HEK293 (cell line): ENCODE measurements around the gene LMBR1.

Source experiments
- AEBP2 ChIP-seq: fragments of 450-650 bp; formaldehyde crosslinking; IDR thresholded peaks from 2 replicates; pipeline ENCODE4 v1.5.1; 2016; ENCODE audit warnings: missing biosample characterization, missing genetic modification characterization, borderline replicate concordance
- GLIS2 ChIP-seq: fragments of 450-650 bp; formaldehyde crosslinking; IDR thresholded peaks from 2 replicates; pipeline ENCODE4 v1.5.1; 2016; ENCODE audit warnings: missing biosample characterization, missing genetic modification characterization
- KLF9 ChIP-seq: fragments of 450-650 bp; formaldehyde crosslinking; IDR thresholded peaks from 2 replicates; pipeline ENCODE4 v1.5.1; 2016; ENCODE audit warnings: missing biosample characterization, missing genetic modification characterization, low read depth
- PRDM2 ChIP-seq: fragments of 450-650 bp; formaldehyde crosslinking; IDR thresholded peaks from 2 replicates; pipeline ENCODE4 v1.5.1; 2016; ENCODE audit warnings: missing biosample characterization, missing genetic modification characterization, borderline replicate concordance
- YY2 ChIP-seq: fragments of 450-650 bp; formaldehyde crosslinking; IDR thresholded peaks from 2 replicates; pipeline ENCODE4 v1.5.1; 2016; ENCODE audit warnings: missing biosample characterization, missing genetic modification characterization
- ZBTB10 ChIP-seq: fragments of 450-650 bp; formaldehyde crosslinking; IDR thresholded peaks from 2 replicates; pipeline ENCODE4 v1.5.1; 2016; ENCODE audit warnings: missing biosample characterization, missing genetic modification characterization
- ZBTB17 ChIP-seq: fragments of 450-650 bp; formaldehyde crosslinking; IDR thresholded peaks from 2 replicates; pipeline ENCODE4 v1.5.1; 2016; ENCODE audit warnings: missing biosample characterization, missing genetic modification characterization
- ZBTB20 ChIP-seq: fragments of 450-650 bp; formaldehyde crosslinking; IDR thresholded peaks from 2 replicates; pipeline ENCODE4 v1.5.1; 2016; ENCODE audit warnings: missing biosample characterization, missing genetic modification characterization
- ZBTB21 ChIP-seq: fragments of 450-650 bp; formaldehyde crosslinking; IDR thresholded peaks from 2 replicates; pipeline ENCODE4 v1.5.1; 2017; ENCODE audit warnings: missing biosample characterization, missing genetic modification characterization
- ZFP3 ChIP-seq: fragments of 450-650 bp; formaldehyde crosslinking; IDR thresholded peaks from 2 replicates; pipeline ENCODE4 v1.5.1; 2016; ENCODE audit warnings: low read depth, missing biosample characterization, missing genetic modification characterization
- ZNF16 ChIP-seq: fragments of 450-650 bp; formaldehyde crosslinking; IDR thresholded peaks from 2 replicates; pipeline ENCODE4 v1.5.1; 2016; ENCODE audit warnings: low read depth, missing biosample characterization, missing genetic modification characterization
- ZNF202 ChIP-seq: fragments of 450-650 bp; formaldehyde crosslinking; IDR thresholded peaks from 2 replicates; pipeline ENCODE4 v1.5.1; 2016; ENCODE audit warnings: missing biosample characterization, missing genetic modification characterization, borderline replicate concordance
- ZNF266 ChIP-seq: fragments of 450-650 bp; formaldehyde crosslinking; IDR thresholded peaks from 2 replicates; pipeline ENCODE4 v1.5.1; 2016; ENCODE audit warnings: missing biosample characterization, missing genetic modification characterization, low read depth
- ZNF341 ChIP-seq: fragments of 450-650 bp; formaldehyde crosslinking; IDR thresholded peaks from 2 replicates; pipeline ENCODE4; 2016; ENCODE audit warnings: low read depth, missing biosample characterization, missing genetic modification characterization
- ZNF366 ChIP-seq: fragments of 450-650 bp; formaldehyde crosslinking; conservative IDR thresholded peaks from 2 replicates; pipeline ENCODE4 v1.5.1; 2016; ENCODE audit warnings: missing biosample characterization, missing genetic modification characterization
- ZNF398 ChIP-seq: fragments of 450-650 bp; formaldehyde crosslinking; IDR thresholded peaks from 2 replicates; pipeline ENCODE4 v1.5.1; 2017; ENCODE audit warnings: missing biosample characterization, missing genetic modification characterization
- ZNF404 ChIP-seq: fragments of 450-650 bp; formaldehyde crosslinking; IDR thresholded peaks from 2 replicates; pipeline ENCODE4 v1.5.1; 2017; ENCODE audit warnings: missing biosample characterization, missing genetic modification characterization
- ZNF473 ChIP-seq: fragments of 450-650 bp; formaldehyde crosslinking; IDR thresholded peaks from 2 replicates; pipeline ENCODE4 v1.5.1; 2017; ENCODE audit warnings: missing biosample characterization, missing genetic modification characterization
- ZNF48 ChIP-seq: fragments of 450-650 bp; formaldehyde crosslinking; IDR thresholded peaks from 2 replicates; pipeline ENCODE4 v1.5.1; 2016; ENCODE audit warnings: missing biosample characterization, missing genetic modification characterization
- ZNF514 ChIP-seq: fragments of 450-650 bp; formaldehyde crosslinking; IDR thresholded peaks from 2 replicates; pipeline ENCODE4 v1.5.1; 2016; ENCODE audit warnings: missing biosample characterization, missing genetic modification characterization
- ZNF544 ChIP-seq: fragments of 450-650 bp; formaldehyde crosslinking; IDR thresholded peaks from 2 replicates; pipeline ENCODE4 v1.5.0; 2017; ENCODE audit warnings: missing biosample characterization, missing genetic modification characterization
- ZNF549 ChIP-seq: fragments of 450-650 bp; IDR thresholded peaks from 2 replicates; pipeline ENCODE4 v1.5.1; 2018; ENCODE audit warnings: missing biosample characterization, missing genetic modification characterization, mild to moderate bottlenecking, inconsistent platforms, moderate library complexity
- ZNF560 ChIP-seq: fragments of 450-650 bp; formaldehyde crosslinking; IDR thresholded peaks from 2 replicates; pipeline ENCODE4 v1.5.1; 2017; ENCODE audit warnings: missing biosample characterization, missing genetic modification characterization, borderline replicate concordance
- TF ChIP-seq, protein P1 (sequence below): fragments of 450-650 bp; formaldehyde crosslinking; IDR thresholded peaks from 2 replicates; pipeline ENCODE4; 2016; ENCODE audit warnings: missing biosample characterization, missing genetic modification characterization
- TF ChIP-seq, protein P2 (sequence below): fragments of 450-650 bp; formaldehyde crosslinking; IDR thresholded peaks from 2 replicates; pipeline ENCODE4 v1.5.1; 2016; ENCODE audit warnings: missing biosample characterization, missing genetic modification characterization

Gene LMBR1

GRCh38 chr7:156640257-156640948, 252.6 kb downstream of the LMBR1 start, which contains the start of gene RNF32 (continued):
- TF ChIP-seq ZNF202 (no peak), ZNF266 (tag by site-specific recombination) (no peak), YY2 (tag by site-specific recombination) (peak; percentile 45; the same call in 1 of the 2 replicates), ZNF549 (peak; percentile 16; the same call in 1 of the 2 replicates), ZNF398 (tag by site-specific recombination) (0 out of 2 replicates have a peak, but pooled peaks have one; percentile 18), ZFP3 (tag by site-specific recombination) (peak; percentile 98), ZNF366 (peak; percentile 55; the same call in 1 of the 2 replicates), PRDM2 (tag by site-specific recombination) (no peak), ZBTB17 (no peak; the same call in 1 of the 2 replicates), ZNF16 (no peak), ZNF341 (no peak), ZNF560 (tag by site-specific recombination) (no peak), KLF9 (tag by site-specific recombination) (peak; percentile 59), AEBP2 (tag by site-specific recombination) (no peak), ZBTB20 (tag by site-specific recombination) (no peak; the same call in 1 of the 2 replicates), ZBTB10 (tag by site-specific recombination) (peak; percentile 83; the same call in 1 of the 2 replicates), ZBTB21 (tag by site-specific recombination) (no peak), GLIS2 (tag by site-specific recombination) (peak; percentile 58; the same call in 1 of the 2 replicates), ZNF544 (tag by site-specific recombination) (no peak), ZNF404 (tag by site-specific recombination) (no peak), ZNF473 (tag by site-specific recombination) (no peak), ZNF514 (no peak), ZNF48 (tag by site-specific recombination) (no peak)
- TF ChIP-seq, protein P1, sequence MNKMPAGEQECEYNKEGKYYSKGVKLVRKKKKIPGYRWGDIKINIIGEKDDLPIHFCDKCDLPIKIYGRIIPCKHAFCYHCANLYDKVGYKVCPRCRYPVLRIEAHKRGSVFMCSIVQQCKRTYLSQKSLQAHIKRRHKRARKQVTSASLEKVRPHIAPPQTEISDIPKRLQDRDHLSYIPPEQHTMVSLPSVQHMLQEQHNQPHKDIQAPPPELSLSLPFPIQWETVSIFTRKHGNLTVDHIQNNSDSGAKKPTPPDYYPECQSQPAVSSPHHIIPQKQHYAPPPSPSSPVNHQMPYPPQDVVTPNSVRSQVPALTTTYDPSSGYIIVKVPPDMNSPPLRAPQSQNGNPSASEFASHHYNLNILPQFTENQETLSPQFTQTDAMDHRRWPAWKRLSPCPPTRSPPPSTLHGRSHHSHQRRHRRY (tag by site-specific recombination), result no peak
- TF ChIP-seq, protein P2, sequence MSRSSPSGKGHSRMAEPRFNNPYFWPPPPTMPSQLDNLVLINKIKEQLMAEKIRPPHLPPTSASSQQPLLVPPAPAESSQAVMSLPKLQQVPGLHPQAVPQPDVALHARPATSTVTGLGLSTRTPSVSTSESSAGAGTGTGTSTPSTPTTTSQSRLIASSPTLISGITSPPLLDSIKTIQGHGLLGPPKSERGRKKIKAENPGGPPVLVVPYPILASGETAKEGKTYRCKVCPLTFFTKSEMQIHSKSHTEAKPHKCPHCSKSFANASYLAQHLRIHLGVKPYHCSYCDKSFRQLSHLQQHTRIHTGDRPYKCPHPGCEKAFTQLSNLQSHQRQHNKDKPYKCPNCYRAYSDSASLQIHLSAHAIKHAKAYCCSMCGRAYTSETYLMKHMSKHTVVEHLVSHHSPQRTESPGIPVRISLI (tag by site-specific recombination), result no peak
